Glomerular visceral epithelial cell (primary cell): ENCODE data around the gene ROMO1.

Source experiments
- DNase-seq: peaks from one replicate; pipeline ENCODE4 v3.0.0-alpha.2; 2016; ENCODE audit errors: extremely low spot score

The ROMO1 gene

GRCh38 chr20:35699127-35699956, at the start of gene ROMO1, which contains the start of gene NFS1:
Gene ROMO1, plus strand, starts transcription at chr20:35699405. Its CDS starts 228 bp downstream, at chr20:35699633.
Gene NFS1, minus strand, starts transcription at chr20:35699352. Its CDS starts 64 bp downstream, at chr20:35699288.
- peak; percentile 87 for DNase-seq

DNA sequence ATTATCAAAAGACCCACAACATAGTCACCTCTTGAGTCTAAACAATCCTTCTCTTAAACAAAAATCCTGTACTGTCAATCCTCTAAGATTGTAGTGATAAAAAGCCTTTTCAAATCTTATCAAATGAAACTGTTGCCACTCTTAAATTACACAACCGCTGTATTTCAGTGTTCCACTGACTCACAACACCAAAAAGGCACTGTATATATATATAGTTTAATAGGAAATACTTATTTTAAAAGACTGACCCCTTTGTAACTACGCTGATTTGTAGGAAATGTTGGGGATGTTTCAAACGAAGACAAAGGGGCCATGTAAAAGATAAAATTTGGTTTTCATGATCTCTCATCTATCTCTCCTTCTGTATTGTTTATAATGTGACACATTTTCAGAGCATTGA, 48.6 kb upstream of the ROMO1 start:
- no peak for DNase-seq

- no peak for DNase-seq
Measured at GRCh38 chr20:35651958-35652357, 47.2 kb upstream of the ROMO1 start.

DNA sequence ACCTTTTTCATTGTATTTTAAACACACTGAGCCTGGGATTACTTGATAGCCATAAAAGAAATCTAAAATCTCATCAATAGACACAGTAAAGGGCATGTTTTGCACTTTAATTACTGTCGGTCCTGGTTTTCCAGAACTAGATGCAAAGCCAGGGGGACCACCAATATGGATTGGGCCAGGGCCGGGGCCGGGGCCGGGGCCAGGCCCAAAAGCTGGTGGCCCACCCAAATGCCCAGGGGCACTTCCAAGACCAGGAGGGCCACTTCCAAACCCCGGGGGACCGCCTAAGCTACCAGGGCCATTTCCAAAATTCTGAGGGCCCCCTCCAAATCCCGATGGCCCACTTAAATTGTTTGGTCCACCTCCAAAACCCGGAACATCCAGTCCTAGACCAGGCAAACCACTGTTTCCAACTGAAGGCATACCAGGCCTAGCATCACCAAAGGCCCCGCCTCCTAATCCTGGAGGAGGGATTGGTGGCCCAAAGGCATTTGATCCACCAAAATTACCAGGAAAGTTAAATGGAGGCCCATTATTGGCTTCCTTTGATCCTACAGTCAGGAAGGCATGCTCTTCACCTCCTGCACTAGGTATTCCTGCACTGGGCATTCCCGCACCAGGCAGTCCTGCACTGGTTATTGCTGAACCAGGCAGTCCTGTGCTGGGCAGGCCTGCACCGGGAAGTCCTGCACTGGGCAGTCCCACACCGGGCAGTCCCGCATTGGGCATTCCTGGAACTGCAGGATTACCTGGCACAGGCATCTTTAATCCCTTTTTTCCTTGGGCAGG, 46.4 kb upstream of the ROMO1 start:
- DNase-seq, result no peak

DNA sequence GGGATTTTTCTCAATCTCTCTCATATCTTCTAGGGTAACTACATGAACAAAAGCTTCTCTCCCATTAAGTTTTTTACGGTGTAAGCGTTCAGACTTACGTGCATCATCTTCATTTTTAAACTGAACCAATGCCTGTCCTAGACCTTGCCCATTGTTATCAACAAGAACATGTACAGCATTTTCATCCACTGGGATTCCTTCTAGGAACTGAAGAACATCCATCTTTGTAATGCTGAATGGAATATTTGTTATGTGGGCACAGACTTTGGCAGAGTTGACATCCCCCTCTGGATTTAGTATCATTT, 45.8 kb upstream of the ROMO1 start:
- DNase-seq, result no peak

- DNase-seq, result no peak
Measured at GRCh38 chr20:35653893-35654292, 45.3 kb upstream of the ROMO1 start.

- DNase-seq, result no peak
Measured at GRCh38 chr20:35654415-35654814, 44.8 kb upstream of the ROMO1 start.

GRCh38 chr20:35657271-35657670, 41.9 kb upstream of the ROMO1 start:
- no peak for DNase-seq

GRCh38 chr20:35660122-35660937, 38.9 kb upstream of the ROMO1 start:
- DNase-seq, result no peak

- DNase-seq, result peak; percentile 47
Measured at GRCh38 chr20:35661053-35661452, 38.2 kb upstream of the ROMO1 start.

- no peak for DNase-seq
Measured at GRCh38 chr20:35661908-35662307, 37.3 kb upstream of the ROMO1 start.

DNA sequence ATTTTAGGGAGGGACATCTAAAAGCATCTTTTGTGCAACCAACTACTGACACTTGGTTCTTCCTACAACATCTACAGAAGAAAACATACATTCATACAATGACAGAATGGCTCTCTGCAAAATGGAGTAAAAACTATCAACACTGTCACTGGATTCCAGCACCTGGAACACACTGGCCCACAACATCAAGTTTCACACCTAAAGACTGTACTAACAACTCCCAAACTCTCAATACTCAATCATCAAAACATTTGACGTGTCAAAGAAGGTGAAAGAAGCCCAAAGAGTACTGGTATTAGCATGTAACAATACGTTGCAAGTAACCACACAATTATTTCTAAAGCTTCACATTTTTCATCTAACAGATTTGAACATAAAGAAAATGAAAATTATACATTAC, 36.7 kb upstream of the ROMO1 start:
- no peak for DNase-seq

- peak; percentile 32 for DNase-seq
Measured at GRCh38 chr20:35663516-35664465, 35.4 kb upstream of the ROMO1 start.

- peak; percentile 94 for DNase-seq
Measured at GRCh38 chr20:35664466-35665206, 34.6 kb upstream of the ROMO1 start, which contains the start of the genes CPNE1 and RBM12. Gene CPNE1, minus strand, starts transcription at chr20:35664900. Its CDS starts 31,977 bp downstream, at chr20:35632923. Gene RBM12, minus strand, starts transcription at chr20:35664900. Its CDS starts 9,578 bp downstream, at chr20:35655322.

DNA sequence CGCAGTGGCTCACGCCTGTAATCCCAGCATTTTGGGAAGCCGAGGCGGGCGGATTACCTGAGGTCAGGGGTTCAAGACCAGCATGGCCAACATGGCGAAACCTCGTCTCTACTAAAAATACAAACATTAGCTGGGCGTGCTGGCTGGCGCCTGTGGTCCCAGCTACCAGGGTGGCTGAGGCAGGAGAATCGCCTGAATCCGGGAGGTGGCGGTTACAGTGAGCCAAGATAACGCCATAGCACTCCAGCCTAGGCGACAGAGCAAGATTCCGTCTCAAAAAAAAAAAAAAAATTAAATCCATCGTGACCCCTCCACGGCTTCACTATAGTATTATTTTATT, 33.3 kb upstream of the ROMO1 start:
- DNase-seq, result no peak

DNA sequence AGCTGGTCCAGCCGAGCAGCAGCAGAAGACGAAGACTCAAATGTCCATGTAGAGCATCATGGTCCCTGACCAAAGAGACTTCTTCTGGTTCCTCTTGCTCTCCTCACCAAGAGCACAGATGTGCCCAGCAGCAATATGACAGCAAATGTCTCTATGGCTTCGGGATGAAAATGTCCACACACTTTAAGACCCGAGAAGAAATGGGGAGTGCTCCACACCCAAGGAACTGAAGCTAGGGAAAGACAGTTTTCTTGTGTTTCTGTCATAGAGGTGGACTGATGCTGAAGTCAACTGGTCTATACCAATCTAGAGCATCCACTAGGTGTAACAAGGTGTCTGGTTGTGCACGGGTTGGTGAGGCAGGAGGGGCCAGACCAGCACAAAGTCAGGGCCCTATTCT, 30.0 kb upstream of the ROMO1 start:
- DNase-seq, result no peak

DNA sequence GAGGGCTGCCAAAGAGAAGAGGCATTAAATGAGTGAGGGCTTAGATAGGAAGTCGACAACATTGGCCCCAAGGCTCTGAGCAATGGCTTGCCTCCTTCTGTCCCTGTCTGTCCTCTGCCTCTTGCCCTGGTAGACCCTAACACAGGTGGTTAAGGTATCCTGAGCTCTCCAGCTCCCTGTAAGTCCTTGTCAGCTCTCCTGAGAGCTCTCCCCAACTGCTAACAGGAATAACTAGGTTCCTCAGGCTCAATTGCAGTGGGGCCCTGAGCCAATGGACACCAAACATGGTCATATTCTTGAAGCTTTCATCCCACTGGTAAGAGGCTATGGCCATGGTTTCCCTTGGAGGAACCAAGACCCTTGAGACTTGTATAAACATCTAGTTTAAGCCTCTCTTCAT, 29.5 kb upstream of the ROMO1 start:
- no peak for DNase-seq

GRCh38 chr20:35673884-35674283, 25.3 kb upstream of the ROMO1 start:
- no peak for DNase-seq

- no peak for DNase-seq
Measured at GRCh38 chr20:35674921-35675320, 24.3 kb upstream of the ROMO1 start.

DNA sequence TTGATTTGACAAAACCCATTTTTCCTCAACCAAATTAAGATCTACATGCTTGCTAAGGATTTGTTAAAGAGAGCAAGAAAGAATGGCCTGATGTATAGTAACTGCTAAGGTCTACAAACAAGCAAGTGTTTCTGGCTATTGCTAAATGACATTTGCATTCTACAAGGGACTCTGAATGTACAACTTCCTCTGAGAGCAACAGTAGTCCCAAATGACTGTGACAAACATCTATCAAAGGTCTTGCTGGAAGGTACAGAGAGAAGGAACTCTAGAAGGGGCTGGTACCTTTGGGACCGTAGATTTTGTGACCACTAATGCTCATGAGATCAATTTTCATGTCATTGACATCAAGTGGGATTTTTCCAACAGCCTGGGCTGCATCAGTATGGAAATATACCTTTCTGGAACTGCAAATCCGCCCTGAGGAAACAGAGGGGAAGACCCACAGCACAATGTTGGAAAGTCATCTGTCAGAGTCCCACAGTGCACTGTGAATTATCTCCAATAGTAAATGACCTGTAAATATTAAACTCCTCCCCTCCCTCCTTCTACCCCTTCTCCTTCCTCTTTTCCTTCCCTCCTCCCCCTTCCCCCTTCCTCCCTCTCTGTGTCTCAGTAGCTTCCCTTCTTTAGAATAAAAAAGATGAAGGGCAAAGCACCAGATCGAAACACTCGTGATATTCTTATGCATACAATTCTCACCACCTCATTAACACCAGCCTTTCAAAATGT, 18.6 kb upstream of the ROMO1 start:
- DNase-seq, result no peak
